ENCODE results near the gene CDR2. TPM values are rescaled to one million over a fixed set of nuclear protein-coding genes. Genes with fewer than 3 reads are reported as not detected.

The CDR2 gene
- total and polyA plus RNA-seq, 2 donors (not counting 1 experiment from before 2014, with no cell fraction given): 8.0 to 11.3 TPM

DNA sequence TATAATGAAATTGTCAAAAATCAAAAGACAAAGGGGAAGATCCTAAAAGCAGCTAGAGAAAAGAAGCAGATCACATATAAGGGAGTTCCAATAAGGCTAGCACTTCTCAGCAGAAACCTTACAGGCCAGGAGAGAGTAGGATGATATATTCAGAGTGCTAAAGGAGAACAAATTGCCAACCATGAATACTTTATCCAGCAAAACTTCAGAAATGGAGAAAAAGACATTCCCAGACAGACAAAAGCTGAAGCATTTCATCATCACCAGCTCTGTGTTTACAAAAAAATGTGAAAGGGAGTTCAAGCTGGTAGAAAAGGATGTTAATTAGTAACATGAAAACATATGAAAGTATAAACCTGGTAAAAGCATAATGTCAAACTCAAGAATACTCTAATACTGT lies 37.4 kb downstream of the CDR2 start:
- H4K20me1 ChIP-seq (ENCODE audit: control insufficient read depth, insufficient read depth, low read length, poor library complexity, severe bottlenecking): no peaks in the 10 kb centered on the region
- H3K9me3 Mint-ChIP-seq (ENCODE audit: insufficient read depth): peaks cover 23% of the 10 kb centered on the region
- H3K79me2 ChIP-seq (ENCODE audit: control insufficient read depth, insufficient read depth, low read length): no peaks in the 10 kb centered on the region
- no peak overlapping the region for H2AFZ ChIP-seq (ENCODE audit: insufficient read depth, low read depth, low read length, poor library complexity, severe bottlenecking)
- no peak overlapping the region for H3K9ac ChIP-seq (ENCODE audit: low read length)
- no peaks in the 10 kb centered on the region for H3K4me1 ChIP-seq (ENCODE audit: control insufficient read depth in 2 of 2, insufficient read depth in 2 of 2, low read length in 2 of 2)
- no peaks in the 10 kb centered on the region for H3K4me1 Mint-ChIP-seq
- ATAC-seq (ENCODE audit: low read depth) (no peak), DNase-seq (no peak)
- H3K9me3 ChIP-seq (ENCODE audit: control extremely low read depth in 1 of 3, control insufficient read depth in 2 of 3, insufficient read depth in 1 of 3, low read length in 2 of 3): peaks cover 5 to 31% (median 19%) of the 10 kb centered on the region in 3 donors
- no peak overlapping the region for H3K27ac Mint-ChIP-seq
- H3K27me3 Mint-ChIP-seq: no peaks in the 10 kb centered on the region
- no peaks in the 10 kb centered on the region for H3K27me3 ChIP-seq (replicated peaks in 1 of 4; ENCODE audit: control extremely low read depth in 1 of 4, control insufficient read depth in 3 of 4, insufficient read depth in 4 of 4, low read length in 3 of 4)
- H3K27ac ChIP-seq (ENCODE audit: low read length in 2 of 2): no peak overlapping the region
- POLR2A ChIA-PET: no interaction called here
- no peak overlapping the region for H3K4me2 ChIP-seq (replicated peaks; ENCODE audit: low read depth, low read length, poor library complexity, severe bottlenecking)
- H3K4me3 ChIP-seq (ENCODE audit: control extremely low read depth in 1 of 5, extremely low read depth in 1 of 5, insufficient read depth in 1 of 5, low read depth in 2 of 5, low read length in 4 of 5): no peak overlapping the region
- intact Hi-C loops (cut with micrococcal nuclease): no loop called here
- H3K36me3 ChIP-seq (replicated peaks in 1 of 2; ENCODE audit: control extremely low read depth in 1 of 2, control insufficient read depth in 1 of 2, extremely low read depth in 1 of 2, insufficient read depth in 2 of 2, low read length in 1 of 2): peaks cover 18 to 40% of the 10 kb centered on the region in 2 experiments
- CTCF ChIA-PET: no interaction called here
- TF ChIP-seq, protein P1, sequence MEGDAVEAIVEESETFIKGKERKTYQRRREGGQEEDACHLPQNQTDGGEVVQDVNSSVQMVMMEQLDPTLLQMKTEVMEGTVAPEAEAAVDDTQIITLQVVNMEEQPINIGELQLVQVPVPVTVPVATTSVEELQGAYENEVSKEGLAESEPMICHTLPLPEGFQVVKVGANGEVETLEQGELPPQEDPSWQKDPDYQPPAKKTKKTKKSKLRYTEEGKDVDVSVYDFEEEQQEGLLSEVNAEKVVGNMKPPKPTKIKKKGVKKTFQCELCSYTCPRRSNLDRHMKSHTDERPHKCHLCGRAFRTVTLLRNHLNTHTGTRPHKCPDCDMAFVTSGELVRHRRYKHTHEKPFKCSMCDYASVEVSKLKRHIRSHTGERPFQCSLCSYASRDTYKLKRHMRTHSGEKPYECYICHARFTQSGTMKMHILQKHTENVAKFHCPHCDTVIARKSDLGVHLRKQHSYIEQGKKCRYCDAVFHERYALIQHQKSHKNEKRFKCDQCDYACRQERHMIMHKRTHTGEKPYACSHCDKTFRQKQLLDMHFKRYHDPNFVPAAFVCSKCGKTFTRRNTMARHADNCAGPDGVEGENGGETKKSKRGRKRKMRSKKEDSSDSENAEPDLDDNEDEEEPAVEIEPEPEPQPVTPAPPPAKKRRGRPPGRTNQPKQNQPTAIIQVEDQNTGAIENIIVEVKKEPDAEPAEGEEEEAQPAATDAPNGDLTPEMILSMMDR (IDR thresholded peaks at IDR 0.05): no peak
- TF ChIP-seq EZH2 (IDR thresholded peaks at IDR 0.05; ENCODE audit: borderline replicate concordance, insufficient read depth, low read depth, low read length, poor library complexity, severe bottlenecking): no peak
- no peak overlapping the region for H3K4me3 Mint-ChIP-seq

DNA sequence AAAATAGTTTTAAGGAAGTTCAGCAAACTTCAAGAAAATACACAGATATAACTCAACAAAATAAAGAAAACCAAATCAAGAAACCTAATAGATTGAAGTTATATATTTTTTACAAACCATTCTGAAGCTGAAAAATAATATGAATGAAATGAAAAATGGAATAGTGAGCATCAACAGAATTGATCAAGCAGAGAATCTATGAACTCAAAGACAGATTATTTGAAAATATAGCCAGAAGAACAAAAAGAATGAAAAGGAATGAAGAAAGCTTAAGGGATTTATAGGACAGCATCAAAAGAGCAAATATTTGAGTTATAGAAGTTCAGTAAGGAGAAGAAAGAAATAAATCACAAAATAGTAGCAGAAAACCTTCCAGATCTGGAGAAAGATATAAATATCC lies 37.8 kb downstream of the CDR2 start:
- ATAC-seq (ENCODE audit: low read depth) (no peak), DNase-seq (no peak)
- no peak overlapping the region for H3K4me3 ChIP-seq (ENCODE audit: control extremely low read depth in 1 of 5, extremely low read depth in 1 of 5, insufficient read depth in 1 of 5, low read depth in 2 of 5, low read length in 4 of 5)
- H3K79me2 ChIP-seq (ENCODE audit: control insufficient read depth, insufficient read depth, low read length): no peaks in the 10 kb centered on the region
- H3K9me3 Mint-ChIP-seq (ENCODE audit: insufficient read depth): peaks cover 23% of the 10 kb centered on the region
- POLR2A ChIA-PET: no interaction called here
- H3K27me3 ChIP-seq (replicated peaks in 1 of 4; ENCODE audit: control extremely low read depth in 1 of 4, control insufficient read depth in 3 of 4, insufficient read depth in 4 of 4, low read length in 3 of 4): no peaks in the 10 kb centered on the region
- peaks cover 19 to 45% of the 10 kb centered on the region in 2 experiments for H3K36me3 ChIP-seq (replicated peaks in 1 of 2; ENCODE audit: control extremely low read depth in 1 of 2, control insufficient read depth in 1 of 2, extremely low read depth in 1 of 2, insufficient read depth in 2 of 2, low read length in 1 of 2)
- CTCF ChIA-PET: no interaction called here
- no peak overlapping the region for H2AFZ ChIP-seq (ENCODE audit: insufficient read depth, low read depth, low read length, poor library complexity, severe bottlenecking)
- H3K27ac ChIP-seq (ENCODE audit: low read length in 2 of 2): no peak overlapping the region
- intact Hi-C loops (cut with micrococcal nuclease): no loop called here
- TF ChIP-seq, protein P1 (IDR thresholded peaks at IDR 0.05): no peak
- no peak for TF ChIP-seq EZH2 (IDR thresholded peaks at IDR 0.05; ENCODE audit: borderline replicate concordance, insufficient read depth, low read depth, low read length, poor library complexity, severe bottlenecking)
- H3K27me3 Mint-ChIP-seq: no peaks in the 10 kb centered on the region
- H4K20me1 ChIP-seq (ENCODE audit: control insufficient read depth, insufficient read depth, low read length, poor library complexity, severe bottlenecking): no peaks in the 10 kb centered on the region
- H3K4me1 Mint-ChIP-seq: no peaks in the 10 kb centered on the region
- no peak overlapping the region for H3K27ac Mint-ChIP-seq
- H3K9ac ChIP-seq (ENCODE audit: low read length): no peak overlapping the region
- H3K4me1 ChIP-seq (ENCODE audit: control insufficient read depth in 2 of 2, insufficient read depth in 2 of 2, low read length in 2 of 2): no peaks in the 10 kb centered on the region
- peaks cover 5 to 31% (median 19%) of the 10 kb centered on the region in 3 donors for H3K9me3 ChIP-seq (ENCODE audit: control extremely low read depth in 1 of 3, control insufficient read depth in 2 of 3, insufficient read depth in 1 of 3, low read length in 2 of 3)
- H3K4me2 ChIP-seq (replicated peaks; ENCODE audit: low read depth, low read length, poor library complexity, severe bottlenecking): no peak overlapping the region
- no peak overlapping the region for H3K4me3 Mint-ChIP-seq
